Body of pancreas (tissue), 4 donors: Measurements from ENCODE around the gene TOR1AIP2. TPM values are rescaled to one million over a fixed set of nuclear protein-coding genes. Genes with fewer than 3 reads are reported as not detected.

Experiments
- ATAC-seq: fragments of 150-250 bp; one replicate; pipeline ENCODE4 v1.9.1; 2016
- DNase-seq, 4 donors: peaks; one replicate each; pipeline ENCODE4 v3.0.0-alpha.2; 2019
- H3K27ac ChIP-seq, 4 donors: fragments of 200-600 bp; sonication (generic); 1 replicate in 3 of 4; 2 replicates in 1 of 4; pipeline versions ENCODE4 v1.5.1 to v1.6.1; 2016 to 2019; ENCODE audit warnings: mild to moderate bottlenecking in 1 of 4, mixed read lengths in 1 of 4, moderate library complexity in 1 of 4
- H3K27me3 ChIP-seq, 2 donors: fragments of 200-600 bp; sonication (generic); one replicate each; pipeline ENCODE4 v1.6.0; 2016; ENCODE audit warnings: mild to moderate bottlenecking in 1 of 2
- H3K36me3 ChIP-seq, 2 donors: fragments of 200-600 bp; sonication (generic); replicated peaks in 1 of 2; 2 replicates each; pipeline ENCODE4 v1.5.1; 2016; ENCODE audit warnings: low read depth in 2 of 2; ENCODE audit not compliant: insufficient read depth in 1 of 2
- H3K4me1 ChIP-seq: fragments of 200-600 bp; sonication (generic); one replicate; pipeline ENCODE4 v1.6.0; 2016
- H3K4me3 ChIP-seq, 2 donors: fragments of 200-600 bp; sonication (generic); 1 replicate in 1 of 2; 2 replicates in 1 of 2; pipeline ENCODE4 v1.5.1; 2016 to 2019
- H3K9me3 ChIP-seq, 3 donors: fragments of 200-600 bp; sonication (generic); 1 replicate in 2 of 3; 2 replicates in 1 of 3; pipeline ENCODE4 v1.5.1; 2016
- POLR2A ChIP-seq, 3 donors: fragments of 450-650 bp; IDR thresholded peaks; one replicate each; pipeline ENCODE4 v1.6.1; 2016; ENCODE audit warnings: antibody characterized with exemption in 3 of 3, mild to moderate bottlenecking in 2 of 3
- WGBS, 2 donors: methylation state at CpG; one replicate each; pipeline ENCODE4 v1.1.5; 2017; 5-methylcytosine and 5-hydroxymethylcytosine counted together
- intact Hi-C: fragments of 100-400 bp; cut with DNase I; formaldehyde crosslinking; loops from one replicate; pipeline ENCODE4 v1.15.1; 2023
- total RNA-seq, 2 donors: library from RNA; depleted of rRNA; stranded (reverse); fragments of >200 nt; gene quantifications; one replicate each; pipeline ENCODE4 v1.1.0, GENCODE V29; 2016
- TF ChIP-seq, protein P1 (sequence below), 7 experiments: fragments of 450-650 bp in 4 of 7; fragments of 200-600 bp in 3 of 7; sonication (generic) in 3 of 7; IDR thresholded peaks; one replicate each; pipeline ENCODE4 v1.5.1; 2016 to 2019; ENCODE audit warnings: antibody characterized with exemption in 7 of 7

Gene TOR1AIP2
- total RNA-seq, 2 donors from 2014 or later, result 44.1 to 44.8 TPM

DNA sequence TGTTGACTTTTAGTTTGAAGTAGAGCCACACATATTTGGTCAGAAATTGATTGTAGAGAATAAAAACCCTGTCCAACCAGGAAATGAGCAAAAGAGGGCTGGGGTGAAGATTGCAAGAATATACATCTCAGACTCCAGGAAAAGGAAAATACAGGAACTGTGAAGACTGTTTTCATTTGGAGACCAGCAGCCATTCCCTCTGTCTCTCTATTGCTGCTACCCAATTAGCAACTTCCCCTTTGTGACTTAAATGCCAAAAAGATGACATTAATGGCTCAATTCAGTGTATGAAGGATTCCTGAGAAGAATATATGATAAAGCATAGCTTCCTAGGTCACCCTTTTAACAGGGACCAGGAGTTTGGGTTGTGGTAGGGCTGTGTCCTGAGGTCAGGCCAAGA lies 45.4 kb upstream of the TOR1AIP2 start:
- no peak for ATAC-seq
- intact Hi-C loops, result no loop called here
- H3K36me3 ChIP-seq, result peaks cover under 1 to 9% of the 10 kb centered on the region in 2 donors
- no peaks in the 10 kb centered on the region for H3K4me1 ChIP-seq
- TF ChIP-seq, protein P1, sequence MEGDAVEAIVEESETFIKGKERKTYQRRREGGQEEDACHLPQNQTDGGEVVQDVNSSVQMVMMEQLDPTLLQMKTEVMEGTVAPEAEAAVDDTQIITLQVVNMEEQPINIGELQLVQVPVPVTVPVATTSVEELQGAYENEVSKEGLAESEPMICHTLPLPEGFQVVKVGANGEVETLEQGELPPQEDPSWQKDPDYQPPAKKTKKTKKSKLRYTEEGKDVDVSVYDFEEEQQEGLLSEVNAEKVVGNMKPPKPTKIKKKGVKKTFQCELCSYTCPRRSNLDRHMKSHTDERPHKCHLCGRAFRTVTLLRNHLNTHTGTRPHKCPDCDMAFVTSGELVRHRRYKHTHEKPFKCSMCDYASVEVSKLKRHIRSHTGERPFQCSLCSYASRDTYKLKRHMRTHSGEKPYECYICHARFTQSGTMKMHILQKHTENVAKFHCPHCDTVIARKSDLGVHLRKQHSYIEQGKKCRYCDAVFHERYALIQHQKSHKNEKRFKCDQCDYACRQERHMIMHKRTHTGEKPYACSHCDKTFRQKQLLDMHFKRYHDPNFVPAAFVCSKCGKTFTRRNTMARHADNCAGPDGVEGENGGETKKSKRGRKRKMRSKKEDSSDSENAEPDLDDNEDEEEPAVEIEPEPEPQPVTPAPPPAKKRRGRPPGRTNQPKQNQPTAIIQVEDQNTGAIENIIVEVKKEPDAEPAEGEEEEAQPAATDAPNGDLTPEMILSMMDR (IDR thresholded peaks at IDR 0.05), result no peak
- no peak for TF ChIP-seq POLR2A (IDR thresholded peaks at IDR 0.05)
- H3K4me3 ChIP-seq, result no peak overlapping the region
- no peak overlapping the region for H3K27ac ChIP-seq
- no peak for DNase-seq
- H3K27me3 ChIP-seq, result no peaks in the 10 kb centered on the region
- no peaks in the 10 kb centered on the region for H3K9me3 ChIP-seq

DNA sequence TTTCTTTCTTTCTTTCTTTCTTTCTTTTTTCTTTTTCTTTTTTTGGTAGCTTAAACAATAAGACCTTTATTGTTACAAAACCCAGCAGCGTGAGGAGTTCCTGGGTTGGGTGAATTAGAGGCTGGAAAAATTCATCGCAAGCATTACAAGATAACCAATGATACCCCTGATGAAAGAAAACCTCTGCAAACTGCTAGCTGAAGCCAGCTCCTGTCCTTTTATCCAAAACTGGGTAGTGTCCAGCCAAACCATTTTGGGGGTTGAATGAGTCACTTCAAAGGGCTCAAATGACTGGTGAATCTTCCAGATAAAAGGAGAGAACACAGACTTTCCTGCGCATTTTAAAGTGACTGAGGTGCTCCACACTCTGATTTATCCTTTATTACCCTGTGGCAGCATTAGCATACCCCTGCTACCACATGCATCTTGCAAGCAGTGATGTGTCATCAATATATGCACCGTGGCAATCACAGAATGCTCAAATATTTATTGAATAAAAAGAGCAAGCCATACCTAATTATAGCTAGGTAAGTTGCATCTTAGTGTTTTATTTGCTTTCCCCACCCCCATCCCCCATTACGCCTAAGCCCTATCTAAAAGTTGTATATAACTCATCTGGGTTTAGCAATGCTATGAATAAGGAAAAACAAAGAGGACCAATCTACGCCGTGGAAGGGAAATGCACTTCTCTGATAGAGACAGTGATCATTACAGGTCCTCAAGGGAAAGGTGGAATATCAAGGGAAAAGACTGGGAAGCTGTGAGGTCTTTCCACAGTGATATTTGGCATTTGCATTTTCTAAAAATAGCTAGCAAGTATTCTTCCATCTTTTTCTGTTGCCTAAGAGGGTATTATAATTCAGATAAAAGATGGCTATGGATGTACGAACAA lies 44.6 kb upstream of the TOR1AIP2 start:
- no peak overlapping the region for H3K4me3 ChIP-seq
- H3K9me3 ChIP-seq, result no peaks in the 10 kb centered on the region
- H3K4me1 ChIP-seq, result no peaks in the 10 kb centered on the region
- DNase-seq, result no peak
- ATAC-seq, result no peak
- TF ChIP-seq, protein P1 (IDR thresholded peaks at IDR 0.05), result no peak
- intact Hi-C loops, result no loop called here
- H3K27ac ChIP-seq, result no peak overlapping the region
- WGBS, 2 donors, result 82 to 83% methylated on average over 8 of the region's 8 CpGs
- peaks cover 9 to 15% of the 10 kb centered on the region in 2 donors for H3K36me3 ChIP-seq
- no peaks in the 10 kb centered on the region for H3K27me3 ChIP-seq

DNA sequence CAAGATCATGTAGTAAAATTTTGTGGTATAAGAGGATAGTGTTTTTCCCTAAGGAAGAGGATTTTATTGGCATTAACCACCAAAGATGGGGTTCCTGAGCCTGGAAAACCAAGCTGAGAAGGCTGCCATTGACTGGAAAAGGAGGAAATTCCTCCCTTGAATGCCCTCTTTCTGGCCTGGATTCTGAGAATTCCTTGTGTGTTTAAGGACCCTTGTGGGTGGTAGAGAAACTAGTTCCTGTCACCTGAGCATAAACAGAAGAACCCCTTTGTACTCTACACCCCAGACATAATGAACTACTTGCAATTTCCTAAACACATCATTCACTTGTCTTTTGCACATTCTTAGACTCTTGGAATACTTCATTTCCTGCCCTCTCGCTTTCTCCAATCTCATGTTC lies 43.9 kb upstream of the TOR1AIP2 start:
- Histone ChIP-seq H3K4me1 (no peaks in the 10 kb centered on the region), H3K27me3 (no peaks in the 10 kb centered on the region), H3K27ac (no peak overlapping the region), H3K9me3 (no peaks in the 10 kb centered on the region), H3K4me3 (no peak overlapping the region), H3K36me3 (peaks cover 9 to 15% of the 10 kb centered on the region in 2 donors)
- ATAC-seq (no peak), DNase-seq (no peak)
- TF ChIP-seq POLR2A (IDR thresholded peaks at IDR 0.05), result no peak
- TF ChIP-seq, protein P1 (IDR thresholded peaks at IDR 0.05), result no peak
- WGBS, 2 donors, result 86 to 100% methylated on average over 1 of the region's 1 CpG
- intact Hi-C loops, result no loop called here

DNA sequence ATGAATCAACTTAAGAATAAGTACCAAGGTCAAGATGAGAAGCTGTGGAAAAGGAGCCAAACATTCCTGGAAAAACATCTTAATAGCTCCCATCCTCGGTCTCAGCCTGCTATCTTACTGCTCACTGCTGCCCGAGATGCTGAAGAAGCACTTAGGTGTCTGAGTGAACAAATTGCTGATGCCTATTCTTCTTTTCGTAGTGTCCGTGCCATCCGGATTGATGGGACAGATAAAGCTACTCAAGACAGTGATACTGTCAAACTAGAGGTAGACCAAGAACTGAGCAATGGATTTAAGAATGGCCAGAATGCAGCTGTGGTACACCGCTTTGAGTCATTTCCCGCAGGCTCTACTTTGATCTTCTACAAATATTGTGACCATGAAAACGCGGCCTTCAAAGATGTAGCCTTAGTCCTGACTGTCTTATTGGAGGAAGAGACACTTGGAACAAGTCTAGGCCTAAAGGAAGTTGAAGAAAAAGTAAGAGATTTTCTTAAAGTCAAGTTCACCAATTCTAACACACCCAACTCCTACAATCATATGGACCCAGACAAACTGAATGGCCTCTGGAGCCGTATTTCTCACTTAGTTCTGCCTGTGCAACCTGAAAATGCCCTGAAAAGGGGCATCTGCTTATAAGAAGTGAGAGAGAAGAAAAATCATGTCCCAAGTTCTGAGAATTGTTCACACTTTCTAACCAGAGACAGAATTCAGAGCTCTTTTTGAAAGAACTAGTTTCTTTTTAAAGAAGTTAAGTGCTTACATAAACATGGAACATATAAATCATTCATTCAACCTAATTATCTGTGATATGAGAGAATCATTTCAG lies 40.2 kb upstream of the TOR1AIP2 start:
- H3K36me3 ChIP-seq, result peaks cover 14 to 24% of the 10 kb centered on the region in 2 donors
- TF ChIP-seq, protein P1 (IDR thresholded peaks at IDR 0.05), result no peak
- no peak for TF ChIP-seq POLR2A (IDR thresholded peaks at IDR 0.05)
- no peak overlapping the region for H3K4me3 ChIP-seq
- no peak overlapping the region for H3K27ac ChIP-seq
- no peak for ATAC-seq
- no peaks in the 10 kb centered on the region for H3K4me1 ChIP-seq
- H3K9me3 ChIP-seq, result no peaks in the 10 kb centered on the region
- DNase-seq, result no peak
- H3K27me3 ChIP-seq, result no peaks in the 10 kb centered on the region
- WGBS, 2 donors, result 83 to 84% methylated on average over 10 of the region's 10 CpGs
- intact Hi-C loops, result no loop called here
